GM18508 (cell line): ENCODE data around the gene SYCE3.

Experiments used
- ATAC-seq: cut with Tn5 transposase; IDR thresholded peaks from one replicate; pipeline ENCODE4 v1.9.1; 2021; ENCODE audit warnings: moderate number of reproducible peaks; ENCODE audit not compliant: insufficient read depth, unreplicated experiment

Gene SYCE3

DNA sequence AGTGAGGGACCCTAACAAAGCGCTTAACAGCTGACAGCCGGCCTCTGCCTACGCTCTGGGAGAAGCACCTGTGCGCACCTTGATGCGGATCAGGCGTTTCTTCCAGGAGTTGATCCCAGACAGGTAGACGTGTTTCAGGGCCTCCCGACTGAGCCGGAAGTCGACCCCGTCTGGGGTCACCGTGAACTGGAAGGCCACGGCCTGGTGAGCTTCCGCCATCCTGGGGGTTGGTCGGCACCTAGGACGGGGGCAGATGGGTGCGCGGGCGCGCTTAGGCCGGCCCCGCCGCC, 14.9 kb upstream of the SYCE3 start:
- ATAC-seq, result no peak

DNA sequence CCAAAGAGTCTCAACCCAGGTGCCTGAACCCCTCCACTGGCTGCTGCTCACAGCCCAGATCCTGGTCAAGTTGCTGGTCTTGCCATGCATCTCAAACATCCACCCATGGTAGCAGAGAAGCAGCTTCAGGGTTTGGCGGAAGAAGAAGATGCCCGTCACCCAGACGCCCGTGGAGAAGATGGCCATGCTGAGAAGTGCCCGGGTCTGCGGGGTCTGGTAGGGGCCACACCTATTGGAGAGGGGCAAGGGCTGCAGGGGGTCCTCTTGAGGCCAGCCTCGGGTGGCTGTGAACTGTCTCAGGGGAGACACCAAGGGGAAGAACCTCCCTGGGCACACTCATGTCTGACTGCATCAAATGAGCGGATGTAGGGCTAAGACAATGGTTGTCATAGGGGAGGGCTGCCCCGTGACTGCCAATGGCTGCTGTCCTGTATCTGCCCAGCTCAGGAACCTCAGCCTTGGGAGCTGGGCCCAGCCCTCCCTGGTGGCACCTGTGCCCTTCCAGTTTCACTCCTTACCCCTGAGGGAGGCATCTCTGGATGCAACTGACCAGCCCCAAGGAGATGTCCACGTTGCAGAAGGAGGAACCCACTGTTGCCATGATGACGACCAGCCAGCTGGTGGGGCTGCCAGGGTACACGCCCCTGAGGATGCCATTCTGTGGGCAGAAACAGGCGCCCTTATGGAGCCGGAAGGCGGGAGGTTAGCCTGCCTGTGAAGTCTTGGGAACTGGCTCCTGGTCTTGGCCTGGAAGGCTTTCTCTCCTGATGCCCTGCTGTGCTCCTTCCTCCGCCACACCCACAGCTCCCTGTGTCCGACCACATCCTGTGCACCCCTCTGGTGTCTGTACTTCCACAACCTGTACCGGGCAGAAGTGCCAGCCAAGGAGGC, 14.3 kb upstream of the SYCE3 start:
- no peak for ATAC-seq

DNA sequence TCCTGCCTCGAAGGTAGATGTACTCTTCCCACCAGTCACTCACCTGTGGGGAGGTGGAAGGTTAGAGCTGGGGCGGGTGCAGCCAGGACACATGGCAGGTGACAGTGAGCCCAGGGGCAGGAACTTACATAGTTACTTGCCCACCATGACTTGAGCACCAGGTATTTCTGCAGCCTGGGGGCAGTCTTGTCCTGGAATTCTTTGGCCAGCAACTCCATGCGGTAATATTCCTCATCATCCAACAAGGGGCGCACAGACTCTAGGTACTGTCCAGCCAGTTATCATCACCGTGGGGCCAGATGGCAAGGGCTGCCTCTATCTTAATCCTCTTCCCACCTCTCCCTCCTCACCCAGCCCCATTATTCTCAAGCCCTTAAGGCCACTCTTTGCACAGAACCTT, 13.4 kb upstream of the SYCE3 start:
- ATAC-seq, result no peak

DNA sequence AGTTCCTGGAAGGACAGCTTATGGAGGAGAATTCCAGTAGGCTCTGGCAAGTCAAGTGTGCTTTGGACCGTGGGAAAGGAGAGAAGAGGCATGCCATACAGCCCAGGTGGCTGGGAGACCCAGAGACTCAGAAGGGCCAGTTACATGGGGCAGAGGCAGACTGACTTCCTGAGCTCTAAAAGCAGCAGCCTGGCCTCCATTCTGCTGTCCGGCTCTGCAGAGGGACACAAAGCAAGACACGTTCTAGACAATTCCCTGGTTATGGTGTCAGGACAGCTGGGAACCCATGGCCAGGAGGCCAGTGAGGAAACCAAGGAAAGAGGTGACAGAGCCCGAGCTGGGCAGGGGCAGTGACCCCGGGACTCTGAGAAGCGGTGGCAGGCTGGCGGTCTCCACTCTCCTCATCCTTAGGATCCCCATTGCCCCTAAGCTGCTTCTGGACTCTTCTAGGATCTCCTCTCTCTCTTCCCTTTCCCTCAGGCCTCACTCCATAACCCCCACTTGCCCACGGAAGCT, 12.8 kb upstream of the SYCE3 start:
- ATAC-seq, result no peak

DNA sequence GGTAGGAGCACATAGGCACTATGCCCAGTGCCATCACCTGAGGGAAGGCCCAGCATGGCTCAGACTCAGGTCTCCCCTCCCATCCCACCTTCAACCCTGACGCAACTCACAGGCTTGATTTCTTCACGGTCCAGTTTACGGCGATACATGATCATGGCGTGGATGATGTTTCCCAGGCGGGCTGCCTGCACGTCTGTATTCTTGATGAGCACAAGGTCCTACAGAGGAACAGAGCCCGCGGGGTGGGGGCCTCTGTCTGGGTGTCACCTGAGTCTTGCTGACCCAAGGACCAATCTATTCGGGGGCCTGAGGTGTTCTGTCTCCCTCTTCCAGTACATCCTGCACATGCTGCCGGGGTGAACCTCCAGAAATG, 11.7 kb upstream of the SYCE3 start:
- no peak for ATAC-seq

DNA sequence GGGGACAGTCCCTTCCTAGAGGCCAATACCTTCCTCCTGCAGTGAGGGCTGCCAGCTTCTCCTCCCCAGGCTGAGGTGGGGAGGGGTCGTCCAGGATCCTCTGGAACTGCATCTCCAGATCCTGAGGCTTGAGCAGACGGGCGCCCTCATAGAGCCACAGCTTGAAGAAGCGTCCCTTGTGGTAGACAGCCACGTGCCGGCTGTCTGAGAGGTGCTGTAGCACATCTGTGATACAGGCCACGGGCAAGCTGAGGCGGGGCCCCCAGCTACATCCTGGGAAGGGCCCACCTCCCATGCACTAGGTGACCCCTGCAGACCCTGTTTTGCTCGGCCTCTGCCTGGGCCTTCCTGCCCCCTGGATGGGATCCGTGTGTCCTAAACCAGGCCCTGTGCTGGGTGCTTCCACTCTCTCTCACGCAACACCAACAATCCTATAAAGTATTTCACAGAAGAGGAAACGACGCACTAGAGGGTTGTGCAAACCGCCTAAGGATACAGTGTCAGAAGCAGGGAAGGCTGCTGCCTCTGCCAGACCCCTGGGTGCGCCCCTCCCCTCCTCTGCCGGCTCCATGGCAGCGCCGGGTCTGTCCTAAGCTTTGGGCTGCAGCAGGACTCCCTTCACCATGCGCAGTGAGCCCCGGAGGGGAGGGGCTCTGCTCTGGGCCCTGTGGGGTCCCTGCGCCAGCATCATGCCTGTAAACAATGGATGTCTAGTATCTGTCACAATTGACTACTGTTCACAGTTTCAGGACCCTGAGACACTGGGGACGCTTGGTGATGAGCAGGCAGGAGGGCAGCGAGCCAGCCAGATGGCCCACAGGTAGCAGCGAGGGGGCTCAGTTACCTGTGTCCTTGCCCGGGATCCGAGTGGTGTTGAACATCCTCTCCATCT, 11.0 kb upstream of the SYCE3 start:
- ATAC-seq, result no peak

DNA sequence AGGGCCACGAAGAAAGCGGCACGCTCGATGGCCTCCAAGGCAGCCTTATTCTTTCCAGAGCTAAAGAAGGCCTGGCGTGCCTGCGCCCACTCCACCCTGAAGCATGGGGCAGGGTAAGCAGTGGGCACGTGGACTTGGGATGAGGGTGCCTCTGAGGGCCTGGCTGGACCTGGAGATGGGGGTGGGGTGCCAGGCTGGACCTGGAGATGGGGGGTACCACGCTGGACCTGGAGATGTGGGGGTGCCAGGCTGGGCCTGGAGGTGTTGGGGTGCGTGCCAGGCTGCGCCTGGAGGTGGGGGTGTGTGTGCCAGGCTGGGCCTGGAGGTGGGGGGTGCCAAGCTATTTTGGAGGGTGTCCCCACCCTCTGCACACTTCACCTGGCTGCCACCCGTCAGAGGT, 10.2 kb upstream of the SYCE3 start:
- no peak for ATAC-seq

DNA sequence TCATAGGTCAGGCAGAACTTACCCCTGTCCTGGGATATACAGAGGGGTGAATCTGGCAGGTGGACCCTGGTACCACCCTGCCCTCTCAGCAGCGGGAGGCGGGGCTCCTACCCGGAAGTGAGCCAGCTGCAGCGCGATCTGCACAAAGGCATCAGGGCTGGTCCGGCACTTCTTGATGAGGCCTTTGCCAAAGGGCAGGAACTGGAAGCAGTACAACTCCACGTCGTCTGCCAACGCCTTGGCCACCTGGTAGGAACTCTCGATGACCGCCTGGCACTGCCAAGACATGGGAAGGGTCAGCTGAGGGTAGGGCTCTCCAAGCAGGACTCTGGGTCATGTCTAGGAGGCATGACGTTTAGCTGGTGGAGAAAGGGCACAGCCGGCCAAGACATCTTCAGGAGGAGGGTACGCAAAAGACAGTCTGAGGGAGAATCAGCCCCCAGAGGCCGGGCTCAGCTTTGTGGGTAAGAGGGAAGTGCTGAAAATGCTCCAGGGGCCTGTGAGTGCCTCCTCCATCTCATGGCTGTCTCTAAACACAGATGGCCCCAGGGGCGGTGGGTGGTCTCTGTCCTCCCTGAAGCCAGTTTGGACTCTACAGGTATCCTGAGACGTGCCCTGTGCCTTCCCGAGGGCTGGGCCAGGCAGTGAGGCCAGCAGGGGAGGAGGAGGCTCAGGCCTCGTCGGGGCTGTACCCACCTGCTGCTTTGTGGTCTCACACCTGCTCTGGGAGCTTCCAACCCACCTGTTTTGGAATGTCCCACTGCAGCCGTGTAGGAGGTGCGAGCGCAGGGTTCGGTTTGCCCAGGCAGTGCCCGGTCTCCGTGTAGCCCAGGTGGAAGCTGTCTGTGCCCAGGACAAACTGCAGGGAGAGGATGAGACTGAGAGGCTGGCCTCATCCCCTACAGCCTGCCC, 8.8 kb upstream of the SYCE3 start:
- ATAC-seq, result no peak

DNA sequence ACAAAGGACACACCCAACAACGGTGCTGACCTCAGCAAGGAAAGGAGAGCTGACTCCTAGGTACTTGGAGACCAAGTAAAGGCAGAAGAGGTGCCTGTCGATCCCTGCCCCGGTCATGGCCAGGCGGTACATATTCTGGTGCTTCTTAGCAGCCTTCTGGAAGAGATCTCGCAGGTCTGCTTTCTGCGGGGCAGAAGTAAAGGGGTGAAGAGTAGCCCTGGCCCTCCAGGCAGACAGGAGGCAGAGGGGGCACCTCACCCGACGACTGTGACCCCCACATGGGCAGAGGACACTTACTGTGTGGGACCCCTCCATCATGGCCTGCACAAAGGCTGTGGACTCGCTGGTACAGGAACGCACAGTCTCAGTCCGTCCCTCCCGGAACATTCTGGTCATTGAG, 8.1 kb upstream of the SYCE3 start:
- ATAC-seq, result no peak

DNA sequence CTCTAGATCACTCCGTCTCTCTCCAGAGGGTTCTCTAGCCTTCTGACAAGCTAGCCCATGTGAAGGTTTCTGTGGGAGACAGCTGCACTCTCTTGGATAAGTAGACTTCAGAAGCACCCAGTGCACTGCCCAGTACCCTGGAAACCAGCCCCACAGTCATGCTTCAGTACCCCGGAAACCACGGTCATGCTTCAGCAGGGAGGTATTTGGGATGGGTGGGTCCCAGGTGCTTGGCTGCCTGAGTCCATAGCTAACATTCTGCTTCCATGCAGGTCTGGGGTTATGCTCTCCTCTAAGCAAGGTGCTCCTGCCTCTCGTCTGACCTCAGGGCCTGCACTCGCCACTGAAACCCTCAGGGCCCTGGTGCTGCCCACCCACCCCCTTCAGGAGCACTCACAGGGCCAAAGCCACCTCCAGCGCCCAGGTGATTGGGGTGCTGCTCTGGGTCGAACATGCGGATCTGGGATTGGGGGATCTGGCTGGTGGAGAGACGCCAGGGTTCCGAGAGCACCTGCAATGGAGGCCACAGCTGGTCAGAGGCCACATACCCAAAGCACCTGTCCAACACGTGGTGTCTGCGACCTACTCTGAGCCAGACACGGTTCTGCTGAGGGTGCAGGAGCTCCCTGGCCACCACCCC, 7.3 kb upstream of the SYCE3 start:
- ATAC-seq, result no peak

DNA sequence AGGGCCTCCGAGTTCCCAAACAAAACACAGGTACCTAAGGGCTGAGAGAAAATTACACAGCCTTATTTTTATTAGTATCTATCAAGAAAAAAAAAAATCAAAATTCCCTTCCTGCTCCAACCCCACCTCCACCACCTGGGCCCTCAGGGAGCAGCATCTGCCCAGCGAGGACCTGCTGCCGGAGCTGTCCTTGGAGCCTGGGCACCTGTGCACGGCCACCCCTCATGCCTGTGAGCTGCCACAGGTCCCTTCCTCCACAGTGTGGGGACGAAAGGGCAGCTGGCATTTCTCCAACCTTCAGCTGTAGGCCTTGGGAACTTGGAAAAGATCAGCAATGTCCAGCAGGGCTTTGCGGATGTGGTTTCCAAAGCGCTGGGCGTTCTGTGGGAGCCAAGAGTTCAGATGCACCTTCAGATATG, 6.3 kb upstream of the SYCE3 start:
- ATAC-seq, result no peak

DNA sequence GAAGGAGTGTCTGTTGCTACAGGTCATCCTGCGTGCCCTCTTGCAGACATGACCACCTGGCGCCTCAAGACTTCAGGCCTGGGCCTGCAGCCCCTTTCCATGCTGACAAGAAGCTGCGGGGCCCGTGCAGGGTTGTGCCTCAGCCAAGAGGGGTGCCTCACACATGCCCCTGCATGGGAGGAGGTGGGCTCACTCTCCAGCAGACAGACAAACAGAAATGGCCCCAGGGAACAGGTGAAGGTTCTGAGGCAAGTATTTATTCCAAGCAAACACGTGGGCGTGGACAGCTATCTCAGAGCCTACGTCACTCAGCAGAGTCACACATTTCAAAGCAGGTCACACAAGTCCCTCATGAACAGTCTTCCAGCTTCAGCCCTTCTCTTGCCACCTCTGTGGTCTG, 5.9 kb upstream of the SYCE3 start:
- no peak for ATAC-seq

DNA sequence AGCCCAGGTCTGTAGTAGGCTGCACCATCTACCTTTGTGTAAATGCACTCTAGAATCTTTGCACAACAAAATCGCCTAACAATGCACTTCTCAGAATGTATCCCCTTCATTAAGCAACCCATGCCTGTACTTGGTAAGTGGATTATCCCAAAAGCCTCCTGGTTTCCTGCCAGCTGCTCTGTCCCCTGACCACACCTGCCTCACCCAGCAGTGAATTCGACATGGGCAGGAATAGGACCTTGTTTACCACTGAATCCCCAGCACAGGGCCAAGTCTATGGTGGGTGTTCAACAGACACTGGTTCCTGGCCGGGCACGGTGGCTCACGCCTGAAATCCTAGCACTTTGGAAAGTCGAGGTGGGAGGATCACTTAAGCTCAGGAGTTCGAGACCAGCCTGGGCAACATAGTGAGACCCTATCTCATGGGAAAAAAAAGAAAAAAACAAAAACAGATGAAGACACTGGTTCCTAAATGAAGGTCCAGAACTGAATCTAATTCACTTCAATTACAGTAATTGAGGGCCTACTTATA, 5.1 kb upstream of the SYCE3 start:
- no peak for ATAC-seq

DNA sequence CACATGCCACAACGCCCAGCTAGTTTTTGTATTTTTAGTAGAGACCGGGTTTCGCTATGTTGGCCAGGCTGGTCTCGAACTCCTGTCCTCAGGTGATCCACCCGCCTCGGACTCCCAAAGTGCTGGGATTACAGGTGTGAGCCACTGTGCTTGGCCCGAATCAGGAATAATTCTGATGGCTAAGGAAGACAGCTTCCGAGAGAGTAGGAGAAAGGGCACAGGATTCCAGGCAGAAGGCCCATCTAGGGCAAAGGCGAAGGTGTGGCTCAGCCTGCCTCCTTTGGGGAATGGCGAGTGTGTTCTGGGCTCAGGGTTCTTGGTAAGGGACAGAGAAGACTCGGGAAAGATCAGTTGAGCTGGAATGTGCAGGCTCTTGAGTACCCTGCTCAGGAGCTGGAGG, 1.6 kb upstream of the SYCE3 start:
- ATAC-seq, result no peak

DNA sequence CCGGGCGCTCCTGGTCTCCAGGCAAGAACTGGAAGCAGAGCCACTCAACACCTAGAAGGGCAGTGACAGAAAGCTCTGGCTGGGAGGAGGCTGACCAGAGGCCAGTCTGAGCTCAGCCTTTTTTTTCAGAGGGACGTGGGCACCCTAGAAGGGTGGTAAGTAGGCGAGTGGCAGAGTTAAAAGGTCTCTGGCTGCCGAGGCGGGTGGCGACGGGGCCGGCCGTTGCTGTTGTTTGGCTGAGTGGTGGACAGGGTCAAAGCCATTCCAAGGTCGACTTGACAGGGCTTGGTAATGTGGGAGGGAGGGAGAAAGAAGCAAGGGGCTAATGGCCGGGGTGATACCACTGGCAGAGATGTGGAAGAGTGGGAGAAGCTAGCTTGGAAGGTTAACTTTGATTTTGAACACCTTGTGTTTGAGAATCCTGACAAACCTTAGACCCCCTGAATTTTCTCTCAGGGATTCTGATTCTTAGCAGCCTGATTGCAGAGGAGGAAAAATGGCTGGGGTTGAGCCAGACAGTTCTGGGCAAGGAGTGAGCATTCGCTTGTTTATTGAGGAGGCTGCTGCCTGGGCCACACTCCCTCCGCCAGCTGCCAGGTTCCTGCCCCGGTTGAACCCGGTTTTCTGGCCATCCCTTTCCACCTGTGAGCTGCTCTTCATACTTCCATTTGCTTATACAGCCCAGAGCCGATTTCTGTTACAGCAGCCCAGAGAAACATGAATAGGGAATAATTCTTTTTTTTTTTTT, 868 bp upstream of the SYCE3 start:
- ATAC-seq, result no peak

DNA sequence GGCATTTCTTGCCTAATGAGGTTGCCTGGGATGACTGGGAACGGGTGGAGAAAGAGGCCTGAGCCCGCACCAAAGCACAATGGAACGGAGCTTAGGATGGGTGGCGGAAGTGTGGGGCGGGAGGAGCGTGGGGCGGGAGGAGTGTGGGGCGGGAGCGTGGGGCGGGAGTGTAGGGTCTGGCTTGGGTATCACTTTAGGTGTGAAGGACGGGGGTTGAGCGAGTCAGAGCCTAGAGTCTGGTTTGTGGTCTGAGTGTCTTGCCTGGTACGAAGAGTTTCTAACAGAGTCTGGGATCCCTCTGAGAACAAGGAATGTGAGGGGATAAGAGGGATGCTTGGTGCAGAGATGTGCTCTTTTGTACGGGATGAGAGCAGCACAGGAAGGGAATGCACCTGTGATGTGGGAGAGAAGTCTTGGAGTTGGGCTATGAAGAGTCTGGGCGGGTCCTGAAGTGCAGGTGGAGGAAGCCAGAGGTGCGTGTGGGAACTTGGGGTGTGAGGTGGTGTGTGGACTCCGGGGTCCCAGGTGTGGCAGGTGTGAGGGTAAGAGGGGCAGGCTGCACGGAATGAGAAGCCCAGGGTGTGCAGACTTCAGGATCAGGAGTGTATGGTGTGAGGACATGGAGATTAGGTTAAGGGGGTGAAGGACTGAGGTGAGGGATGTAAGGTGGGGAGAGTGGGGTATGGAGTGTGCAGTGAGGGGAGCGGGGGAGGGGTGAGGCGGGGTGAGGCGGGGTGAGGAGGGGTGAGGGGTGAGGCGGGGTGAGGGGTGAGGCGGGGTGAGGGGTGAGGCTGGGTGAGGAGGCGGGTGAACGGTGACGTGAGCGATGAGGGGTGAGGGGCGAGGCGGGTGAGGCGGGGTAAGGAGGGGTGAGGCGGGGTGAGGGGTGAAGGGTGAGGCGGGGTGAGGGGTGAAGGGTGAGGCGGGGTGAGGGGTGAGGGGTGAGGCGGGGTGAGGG, 1.0 kb downstream of the SYCE3 start:
- no peak for ATAC-seq

DNA sequence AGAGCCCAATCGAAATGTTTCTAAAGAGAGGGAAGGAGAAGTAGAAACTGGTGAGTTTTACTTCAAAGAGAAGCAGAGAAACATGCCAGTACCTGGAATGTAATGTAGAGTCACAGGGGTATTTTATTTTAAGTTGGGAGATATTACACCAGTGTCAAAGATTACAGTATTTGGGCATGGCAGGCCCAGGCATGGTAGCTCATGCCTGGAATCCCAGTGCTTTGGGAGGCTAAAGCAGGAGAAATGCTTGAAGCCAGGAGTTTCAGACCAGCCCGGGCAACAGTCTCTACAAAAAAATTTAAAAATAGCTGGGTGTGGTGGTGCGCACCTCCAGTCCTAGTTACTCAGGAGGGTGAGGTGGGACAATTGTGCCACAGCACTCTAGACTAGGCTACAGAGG, 2.7 kb downstream of the SYCE3 start:
- no peak for ATAC-seq

DNA sequence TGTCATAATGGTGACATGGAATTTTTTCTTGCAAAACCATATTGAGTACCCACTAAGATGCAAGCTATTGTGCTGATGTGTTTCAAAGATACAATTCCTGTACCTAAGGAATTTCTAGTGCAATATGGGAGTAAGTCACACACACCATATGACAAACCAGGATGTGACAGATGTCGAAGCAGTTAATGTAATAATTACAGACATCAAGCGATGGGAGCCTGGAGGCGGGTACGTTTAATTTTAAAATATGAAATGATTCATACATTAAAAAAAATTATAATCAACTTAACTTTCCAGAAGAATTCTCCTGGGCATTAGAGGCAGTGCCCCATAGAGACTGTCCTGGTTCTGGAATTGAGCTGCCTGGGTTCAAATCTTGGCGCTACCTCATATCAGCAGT, 6.0 kb downstream of the SYCE3 start:
- ATAC-seq, result no peak
